Ascending aorta (tissue), 2 donors: Measurements from ENCODE around the gene OGFOD3. TPM values are rescaled to one million over a fixed set of nuclear protein-coding genes. Genes with fewer than 3 reads are reported as not detected.

Source experiments
- DNase-seq, 2 donors: peaks; one replicate each; pipeline ENCODE4 v3.0.0-alpha.2; 2019; ENCODE audit warnings: low spot score in 2 of 2
- H3K27ac ChIP-seq, 2 donors: fragments of 200-600 bp; sonication (generic); one replicate each; pipeline ENCODE4 v1.5.1; 2016 to 2017; ENCODE audit warnings: mild to moderate bottlenecking in 1 of 2
- H3K27me3 ChIP-seq: fragments of 200-600 bp; sonication (generic); one replicate; pipeline ENCODE4 v1.5.1; 2017
- H3K36me3 ChIP-seq, 2 donors: fragments of 200-600 bp; sonication (generic); one replicate each; pipeline ENCODE4 v1.5.1; 2016
- H3K4me1 ChIP-seq, 2 donors: fragments of 200-600 bp; sonication (generic); one replicate each; pipeline ENCODE4 v1.5.1; 2016 to 2017; ENCODE audit warnings: mild to moderate bottlenecking in 1 of 2
- H3K4me3 ChIP-seq, 2 donors: fragments of 200-600 bp; sonication (generic); one replicate each; pipeline ENCODE4 v1.5.1; 2016 to 2017; ENCODE audit warnings: mild to moderate bottlenecking in 1 of 2
- H3K9me3 ChIP-seq, 2 donors: fragments of 200-600 bp; sonication (generic); one replicate each; pipeline ENCODE4 v1.5.1; 2016
- CTCF ChIP-seq, 3 experiments: fragments of 200-600 bp in 2 of 3; fragments of 450-650 bp in 1 of 3; sonication (generic) in 2 of 3; IDR thresholded peaks; one replicate each; pipeline ENCODE4 v1.5.1; 2016 to 2019; ENCODE audit warnings: antibody characterized with exemption in 3 of 3, mild to moderate bottlenecking in 1 of 3, moderate library complexity in 1 of 3
- intact Hi-C: fragments of 100-400 bp; cut with DNase I; formaldehyde crosslinking; loops from one replicate; pipeline ENCODE4 v1.15.1; 2023
- total RNA-seq: library from RNA; depleted of rRNA; stranded (reverse); fragments of >200 nt; gene quantifications from one replicate; pipeline ENCODE4 v1.1.0, GENCODE V29; 2016

Gene OGFOD3
- total RNA-seq, 1 donor from 2014 or later: 36.6 TPM

- Histone ChIP-seq H3K27ac (no peak overlapping the region), H3K4me3 (peak overlapping the region in 1 of 2 donors; percentile 27), H3K4me1 (peaks cover 2% of the 10 kb centered on the region in 2 donors), H3K36me3 (no peaks in the 10 kb centered on the region), H3K27me3 (no peaks in the 10 kb centered on the region), H3K9me3 (peaks cover 0 to 6% of the 10 kb centered on the region in 2 donors)
- intact Hi-C loops: no loop called here
- no peak for DNase-seq
- peak; percentile 50 to 53 (median 52) for TF ChIP-seq CTCF (IDR thresholded peaks at IDR 0.05)
Observed at GRCh38 chr17:82424001-82424862, 5.8 kb upstream of the OGFOD3 start.

DNA sequence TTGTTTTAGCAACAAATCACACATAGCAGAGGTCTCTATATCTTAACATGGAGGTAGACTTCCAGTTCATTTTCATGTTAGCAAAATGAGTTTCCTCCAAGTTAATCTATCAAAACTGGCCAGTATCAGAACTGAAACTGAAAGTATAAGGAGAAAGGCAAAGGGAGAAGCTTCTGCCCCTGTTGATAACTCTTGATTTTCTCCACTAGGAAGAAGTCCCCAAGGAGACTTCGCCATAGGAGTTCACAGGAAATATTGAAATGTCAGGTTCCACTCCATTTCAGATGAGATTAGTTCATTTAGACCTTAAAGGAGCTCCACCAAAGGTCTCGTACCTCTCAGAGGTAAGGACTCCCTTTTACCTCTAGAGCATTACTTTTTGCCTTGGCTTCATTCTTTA, 1.2 kb upstream of the OGFOD3 start:
- Histone ChIP-seq H3K27ac (no peak overlapping the region), H3K4me1 (peaks cover 6 to 10% of the 10 kb centered on the region in 2 donors), H3K4me3 (peak overlapping the region; percentile 79 to 96), H3K27me3 (no peaks in the 10 kb centered on the region), H3K36me3 (no peaks in the 10 kb centered on the region), H3K9me3 (peaks cover 0 to 6% of the 10 kb centered on the region in 2 donors)
- DNase-seq: no peak
- intact Hi-C loops: loop anchor here (2.0 kb wide), 1 partner anchor 77 kb away; no protein-coding TSS in a partner anchor
- TF ChIP-seq CTCF (IDR thresholded peaks at IDR 0.05): no peak

DNA sequence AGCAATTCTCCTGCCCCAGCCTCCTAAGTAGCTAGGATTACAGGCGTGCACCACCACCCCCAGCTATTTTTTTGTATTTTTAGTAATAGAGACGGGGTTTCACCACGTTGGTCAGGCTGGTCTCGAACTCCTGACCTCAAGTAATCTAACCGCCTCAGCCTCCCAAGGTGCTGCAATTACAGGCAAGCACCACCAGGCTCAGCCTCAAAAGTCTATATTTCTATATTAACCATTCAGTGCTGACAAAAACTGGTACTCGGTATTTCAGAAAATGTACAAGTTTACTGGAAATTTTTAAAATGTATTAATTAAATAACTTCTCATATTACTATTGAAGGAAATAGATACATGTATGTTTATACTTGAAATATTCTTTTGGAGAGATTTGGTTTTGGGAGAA, 1.6 kb downstream of the OGFOD3 start:
- Histone ChIP-seq H3K36me3 (no peaks in the 10 kb centered on the region), H3K9me3 (no peaks in the 10 kb centered on the region), H3K4me3 (no peak overlapping the region), H3K4me1 (peaks cover 4 to 10% of the 10 kb centered on the region in 2 donors), H3K27ac (no peak overlapping the region), H3K27me3 (no peaks in the 10 kb centered on the region)
- TF ChIP-seq CTCF (IDR thresholded peaks at IDR 0.05): no peak
- intact Hi-C loops: no loop called here
- DNase-seq: no peak

DNA sequence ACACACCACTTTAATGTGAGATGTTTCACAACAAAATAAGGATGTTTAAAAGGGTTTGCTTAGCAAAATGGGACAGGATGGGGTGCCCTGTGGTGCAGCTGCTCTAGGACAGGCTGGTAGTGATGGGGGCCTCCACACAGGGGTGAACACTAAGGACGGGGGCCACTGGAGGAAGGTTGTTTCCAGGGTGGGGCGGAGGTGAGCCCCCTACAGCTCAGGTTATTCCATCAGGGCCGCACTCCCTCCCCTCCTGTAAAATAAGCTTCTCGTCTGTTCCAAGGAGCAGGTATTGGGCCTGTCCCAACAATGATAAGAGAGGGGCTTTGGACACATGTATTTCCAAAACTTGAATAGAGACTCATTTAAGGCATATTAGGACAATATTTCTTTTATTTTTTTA, 2.1 kb downstream of the OGFOD3 start:
- TF ChIP-seq CTCF (IDR thresholded peaks at IDR 0.05): no peak
- no peaks in the 10 kb centered on the region for H3K36me3 ChIP-seq
- no peak for DNase-seq
- intact Hi-C loops: no loop called here
- no peaks in the 10 kb centered on the region for H3K27me3 ChIP-seq
- no peaks in the 10 kb centered on the region for H3K9me3 ChIP-seq
- peaks cover 4 to 10% of the 10 kb centered on the region in 2 donors for H3K4me1 ChIP-seq
- H3K4me3 ChIP-seq: no peak overlapping the region
- H3K27ac ChIP-seq: no peak overlapping the region

GRCh38 chr17:82415786-82416185, 2.6 kb downstream of the OGFOD3 start:
- no peak overlapping the region for H3K4me3 ChIP-seq
- H3K4me1 ChIP-seq: peaks cover 4 to 10% of the 10 kb centered on the region in 2 donors
- no peak for TF ChIP-seq CTCF (IDR thresholded peaks at IDR 0.05)
- no peaks in the 10 kb centered on the region for H3K9me3 ChIP-seq
- DNase-seq: no peak
- intact Hi-C loops: no loop called here
- no peaks in the 10 kb centered on the region for H3K36me3 ChIP-seq
- H3K27me3 ChIP-seq: no peaks in the 10 kb centered on the region
- no peak overlapping the region for H3K27ac ChIP-seq
